DMS 273 (cell line): ENCODE results near the gene KIF22.
"Not testable (repeated sequence)": the region's sequence is repeated elsewhere in the genome, so short reads cannot be mapped to it uniquely, and the experiment has no call there.

Experiments used
- DNase-seq: peaks from one replicate; lab custom pipeline; 2025; ENCODE audit not compliant: unreplicated experiment; lab: John Stamatoyannopoulos, UW

The KIF22 gene

DNA sequence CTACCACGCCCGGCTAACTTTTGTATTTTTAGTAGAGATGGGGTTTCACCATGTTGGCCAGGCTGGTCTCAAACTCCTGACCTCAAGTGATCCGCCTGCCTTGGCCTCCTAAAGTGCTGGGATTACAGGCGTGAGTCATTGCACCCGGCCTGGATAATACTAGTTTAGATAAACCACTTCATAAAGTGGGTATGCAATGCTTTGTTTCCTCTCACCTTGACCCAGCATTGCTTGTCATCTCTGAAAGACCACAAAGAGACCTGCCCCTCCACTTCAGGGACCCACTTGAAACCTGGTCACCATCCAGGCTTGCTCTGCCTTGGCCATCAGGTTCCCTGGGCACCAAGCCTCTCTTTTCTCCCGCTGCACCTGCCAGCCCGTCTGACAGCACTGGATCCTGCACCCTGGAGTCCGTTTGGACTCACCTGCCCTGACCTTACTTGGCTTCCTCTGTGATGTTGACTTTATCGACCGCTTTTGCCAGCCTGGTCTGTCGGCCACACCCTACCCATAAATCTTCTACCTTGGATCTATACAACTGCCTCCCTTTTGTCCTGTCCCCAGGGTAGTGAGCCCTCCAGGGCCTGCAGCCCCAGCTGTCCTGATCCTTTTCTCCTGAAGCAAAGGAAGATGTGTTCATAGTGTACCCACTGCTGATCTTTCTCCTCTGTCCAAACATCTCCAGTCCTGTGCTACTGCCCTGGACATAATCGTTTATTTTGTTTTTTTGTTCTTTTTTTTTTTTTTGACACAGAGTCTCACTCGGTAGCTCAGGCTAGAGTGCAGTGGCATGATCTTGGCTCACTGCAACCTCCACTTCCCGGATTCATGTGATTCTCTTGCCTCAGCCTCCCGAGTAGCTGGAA lies 25.2 kb upstream of the KIF22 start:
- DNase-seq = no peak

GRCh38 chr16:29766571-29766970 lies 24.0 kb upstream of the KIF22 start:
- DNase-seq = no peak

- DNase-seq = no peak
These were observed 23.5 kb upstream of the KIF22 start for GRCh38 chr16:29767062-29767461.

GRCh38 chr16:29769507-29769906 lies 21.0 kb upstream of the KIF22 start:
- DNase-seq = no peak

DNA sequence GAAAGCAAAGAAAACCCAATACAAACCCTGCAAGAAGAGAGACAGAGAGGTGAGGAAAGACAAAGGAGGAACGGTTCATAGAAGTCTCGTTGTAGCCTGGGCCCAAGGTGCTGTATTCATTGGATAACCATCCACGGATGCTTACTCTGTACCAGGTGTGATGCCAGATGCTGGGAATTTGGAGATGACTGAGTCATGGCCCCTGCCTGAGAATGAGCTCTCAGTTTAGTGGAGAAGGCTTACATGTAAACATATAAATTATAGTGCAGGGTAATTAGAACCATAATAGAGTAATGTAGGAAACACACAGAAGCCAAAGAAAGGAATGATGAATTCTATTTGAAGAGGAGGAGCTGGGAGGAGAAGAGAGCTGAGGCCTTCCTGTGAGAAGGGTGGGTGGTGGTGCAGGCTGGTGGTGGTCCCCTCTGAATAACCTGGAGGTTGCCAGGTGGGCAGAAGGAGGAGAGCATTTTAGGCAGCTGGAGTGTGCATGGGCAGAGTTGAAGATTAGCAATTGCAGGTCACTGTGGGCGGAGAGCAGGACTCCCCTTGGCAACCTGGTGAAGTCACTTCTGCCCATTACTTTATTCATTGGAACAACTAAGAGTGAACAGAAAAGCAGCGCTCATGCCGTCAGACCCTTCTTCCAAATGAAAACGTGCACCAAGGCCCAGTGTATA lies 20.2 kb upstream of the KIF22 start:
- DNase-seq = peak; percentile 57

- not testable (repeated sequence) for DNase-seq
These were observed 18.2 kb upstream of the KIF22 start for GRCh38 chr16:29772330-29772729.

GRCh38 chr16:29774730-29775129 lies 15.8 kb upstream of the KIF22 start:
- no peak for DNase-seq

DNA sequence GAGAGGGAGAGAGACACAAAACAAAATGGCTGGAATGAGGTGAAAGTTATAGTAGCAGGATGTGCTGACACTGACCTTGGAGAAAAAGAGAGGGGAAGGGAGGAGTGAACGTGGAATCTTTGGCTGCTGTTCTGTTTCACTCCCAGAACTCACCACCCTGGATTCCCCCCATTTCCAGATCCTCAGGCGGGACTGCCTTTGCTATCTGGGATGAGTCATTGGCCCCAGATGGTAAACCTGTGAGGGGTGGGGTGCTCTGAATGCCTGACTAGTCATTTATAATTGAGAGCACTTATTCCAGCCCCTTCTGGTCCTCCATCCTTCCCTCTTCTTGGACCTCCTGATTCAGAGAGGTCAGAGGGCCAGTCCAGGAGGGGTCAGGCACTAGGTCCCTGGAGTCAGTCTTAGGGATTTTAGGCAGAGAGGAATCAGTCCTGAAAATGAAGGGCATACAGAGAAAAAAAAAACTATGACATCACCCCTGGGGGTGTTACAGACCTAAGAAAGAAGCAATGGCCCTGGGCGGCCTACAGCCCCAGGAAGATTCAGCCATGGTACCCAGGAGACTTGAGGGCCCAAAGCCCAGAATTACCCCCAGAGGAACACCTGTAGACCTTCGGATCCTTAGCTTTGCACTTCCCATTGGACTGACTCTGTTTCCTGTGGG lies 14.7 kb upstream of the KIF22 start:
- DNase-seq = peak; percentile 90

GRCh38 chr16:29777576-29778350 lies 12.8 kb upstream of the KIF22 start, which contains the start of gene ZG16:
Gene ZG16, plus strand, starts transcription at chr16:29778256. Its CDS starts 1,011 bp downstream, at chr16:29779267.
- DNase-seq = no peak

- DNase-seq = peak; percentile 31
These were observed 11.1 kb upstream of the KIF22 start for GRCh38 chr16:29779474-29779873.

DNA sequence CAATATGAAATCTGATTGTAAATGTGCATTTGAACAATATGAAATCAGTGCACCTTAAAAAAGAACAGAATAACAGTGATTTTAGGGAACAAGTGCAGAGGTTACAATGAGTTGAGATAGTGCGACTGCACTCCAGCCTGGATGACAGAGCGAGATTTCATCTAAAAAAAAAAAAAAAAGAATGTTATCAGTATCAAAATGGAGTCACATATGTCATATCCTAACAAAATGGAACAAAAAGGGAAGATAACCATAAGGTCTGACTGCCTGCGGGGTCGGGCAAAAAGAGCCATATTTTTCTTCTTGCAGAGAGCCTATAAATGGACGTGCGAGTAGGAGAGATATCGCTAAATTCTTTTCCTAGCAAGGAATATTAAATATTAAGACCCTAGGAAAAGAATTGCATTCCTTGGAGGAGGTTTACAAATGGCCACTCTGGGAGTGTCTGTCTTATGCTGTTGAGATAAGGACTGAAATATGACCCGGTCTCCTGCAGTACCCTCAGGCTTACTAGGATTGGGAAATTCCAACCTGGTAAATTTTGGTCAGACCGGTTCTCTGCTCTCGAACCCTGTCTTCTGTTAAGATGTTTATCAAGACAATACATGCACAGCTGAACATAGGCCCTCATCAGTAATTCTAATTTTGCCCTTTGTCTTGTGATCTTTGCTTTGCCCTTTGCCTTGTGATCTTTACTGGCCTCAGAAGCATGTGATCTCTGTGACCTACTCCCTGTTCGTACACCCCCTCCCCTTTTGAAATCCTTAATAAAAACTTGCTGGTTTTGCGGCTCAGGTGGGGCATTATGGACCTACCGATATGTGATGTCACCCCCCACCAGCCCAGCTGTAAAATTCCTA lies 7.2 kb upstream of the KIF22 start:
- DNase-seq = not testable (repeated sequence)

- no peak for DNase-seq
These were observed 6.4 kb upstream of the KIF22 start for GRCh38 chr16:29784157-29784556.

DNA sequence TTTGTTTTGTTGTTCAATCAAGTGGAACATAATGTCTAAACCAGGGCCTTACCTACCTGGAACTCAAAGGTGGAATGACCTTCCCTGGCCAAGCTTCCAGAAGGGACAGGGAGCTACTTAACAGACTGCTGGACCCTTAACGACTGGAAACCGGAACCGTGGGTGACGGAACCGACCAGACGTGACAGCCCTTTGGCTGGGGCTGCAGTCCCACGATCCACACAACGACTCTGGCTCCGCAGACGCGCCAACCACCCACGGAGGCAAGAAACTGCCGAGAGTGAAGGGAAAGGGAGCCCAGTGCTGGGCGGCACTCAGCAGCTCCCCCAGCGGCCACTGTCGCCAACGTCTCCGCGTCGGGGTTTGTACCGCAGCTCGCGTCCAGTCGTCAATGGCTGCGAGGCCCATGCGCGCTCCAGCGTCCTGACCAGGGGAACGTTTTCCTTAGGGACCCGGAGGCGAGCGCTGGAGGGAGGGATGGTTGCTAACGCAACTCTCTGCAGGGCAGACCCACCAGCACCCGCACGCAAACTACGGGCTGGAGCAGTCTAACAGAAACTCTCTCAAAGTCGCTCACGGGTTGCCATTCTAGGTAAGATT lies 5.5 kb upstream of the KIF22 start:
- DNase-seq = no peak

DNA sequence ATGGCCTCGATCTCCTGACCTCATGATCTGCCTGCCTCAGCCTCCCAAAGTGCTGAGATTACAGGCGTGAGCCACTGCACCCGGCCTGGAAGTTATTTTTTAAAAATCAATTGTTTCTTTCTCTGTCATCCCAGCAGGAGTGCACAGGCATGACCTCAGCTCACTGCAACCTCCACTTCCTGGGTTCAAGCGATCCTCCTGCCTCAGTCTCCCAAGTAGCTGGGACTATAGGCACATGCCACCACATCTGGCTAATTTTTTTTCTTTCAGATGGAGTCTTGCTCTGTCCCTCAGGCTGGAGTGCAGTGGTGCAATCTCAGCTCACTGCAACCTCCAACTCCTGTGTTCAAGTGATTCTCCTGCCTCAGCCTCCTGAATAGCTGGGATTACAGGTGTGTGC lies 3.4 kb upstream of the KIF22 start:
- not testable (repeated sequence) for DNase-seq

DNA sequence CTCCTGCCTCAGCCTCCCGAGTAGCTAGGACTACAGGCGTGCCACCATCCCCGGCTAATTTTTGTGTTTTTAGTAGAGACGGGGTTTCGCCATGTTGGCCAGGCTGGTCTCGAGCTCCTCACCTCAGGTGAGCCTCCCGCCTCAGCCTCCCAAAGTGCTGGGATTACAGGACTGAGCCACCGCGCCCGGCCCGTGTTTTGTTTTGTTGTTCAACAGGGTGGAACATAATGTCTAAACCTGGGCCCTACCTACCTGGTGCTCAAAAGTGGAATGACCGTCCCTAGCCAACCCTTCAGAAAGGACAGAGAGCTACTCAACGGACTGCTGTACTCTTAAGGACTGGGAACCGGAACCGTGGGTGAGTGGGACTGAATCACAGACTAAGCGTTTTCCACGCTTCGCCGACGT lies 772 bp upstream of the KIF22 start:
- no peak for DNase-seq

- peak; percentile 57 for DNase-seq
These were observed 646 bp downstream of the KIF22 start for GRCh38 chr16:29790949-29791844.

GRCh38 chr16:29791845-29792807 lies 1.6 kb downstream of the KIF22 start:
- no peak for DNase-seq
